Panc1 (cell line): ENCODE data around the gene MTSS2. TPM values are rescaled to one million over a fixed set of nuclear protein-coding genes. Genes with fewer than 3 reads are reported as not detected.
A peak's percentile ranks its signal among the peaks of the same experiment; 100 is the strongest.

ENCODE experiments used
- ATAC-seq: fragments of 200-7000 bp; cut with Tn5 transposase; 2 replicates; pipeline ENCODE4 v1.9.1; 2020; ENCODE audit warnings: mild to moderate bottlenecking, moderate library complexity
- BruUV-seq: library from RNA; stranded (reverse); fragments of 400-500 nt; replicated peaks from 2 replicates; lab custom pipeline; 2021; lab: Mats Ljungman, UMichigan
- CTCF ChIA-PET: fragments of 300-600 bp; sonication (Branson Sonifier 250); formaldehyde crosslinking; loops from one replicate; lab custom pipeline; 2022; ENCODE audit warnings: antibody characterized with exemption; lab: Charles Lee
- POLR2A ChIA-PET: fragments of 300-600 bp; sonication (Branson Sonifier 250); formaldehyde crosslinking; loops from one replicate; lab custom pipeline; 2022; ENCODE audit warnings: antibody characterized with exemption; lab: Charles Lee
- DNase-seq: peaks from one replicate; pipeline ENCODE4 v3.0.0-alpha.2; 2010; ENCODE audit warnings: low read depth, low spot score
- H3K27ac ChIP-seq: 2 replicates; pipeline ENCODE4 v1.5.1; 2011; ENCODE audit warnings: mild to moderate bottlenecking, low read length, inconsistent platforms
- H3K27me3 ChIP-seq: fragments of 200-500 bp; sonication (Bioruptor generic); 2 replicates; pipeline ENCODE4 v1.6.0; 2014; ENCODE audit warnings: low read length, inconsistent platforms; ENCODE audit not compliant: control insufficient read depth, insufficient read depth
- H3K36me3 ChIP-seq: fragments of 200-500 bp; sonication (Bioruptor generic); 2 replicates; pipeline ENCODE4 v1.5.1; 2014; ENCODE audit warnings: inconsistent platforms, mild to moderate bottlenecking, low read length, moderate library complexity; ENCODE audit not compliant: control insufficient read depth, insufficient read depth
- H3K4me1 ChIP-seq: 2 replicates; pipeline ENCODE4 v1.5.1; 2011; ENCODE audit warnings: inconsistent platforms, mild to moderate bottlenecking, low read length, moderate library complexity; ENCODE audit not compliant: control insufficient read depth, insufficient read depth
- H3K4me3 ChIP-seq, 2 experiments: 2 replicates each; pipeline ENCODE4 v1.5.1; 2011 to 2012; ENCODE audit warnings: low read depth in 2 of 2, low read length in 2 of 2, mild to moderate bottlenecking in 2 of 2, inconsistent platforms in 1 of 2, moderate library complexity in 1 of 2
- H3K9me3 ChIP-seq: fragments of 200-500 bp; sonication (Bioruptor generic); 2 replicates; pipeline ENCODE4 v1.5.1; 2014; ENCODE audit warnings: low read depth, mild to moderate bottlenecking, inconsistent platforms, low read length, moderate library complexity; ENCODE audit not compliant: control insufficient read depth, insufficient read depth
- CTCF ChIP-seq: fragments of 450-650 bp; IDR thresholded peaks from 2 replicates; pipeline ENCODE4 v1.5.1; 2017; ENCODE audit warnings: mild to moderate bottlenecking
- POLR2AphosphoS5 ChIP-seq: IDR thresholded peaks from 2 replicates; pipeline ENCODE4 v1.6.1; 2012; ENCODE audit warnings: mild to moderate bottlenecking, low read depth, low read length, moderate library complexity
- REST ChIP-seq, 2 experiments: IDR thresholded peaks; 2 replicates each; pipeline ENCODE4 v1.6.1; 2011 to 2012; ENCODE audit warnings: low read depth in 2 of 2, control low read depth in 1 of 2, low read length in 1 of 2, mild to moderate bottlenecking in 1 of 2, moderate library complexity in 1 of 2; ENCODE audit not compliant: insufficient read depth in 1 of 2
- SIN3A ChIP-seq: IDR thresholded peaks from 2 replicates; pipeline ENCODE4 v1.6.1; 2012; ENCODE audit warnings: low read depth, mild to moderate bottlenecking, low read length, moderate library complexity, borderline replicate concordance; ENCODE audit not compliant: insufficient read depth
- TCF7L2 ChIP-seq: IDR thresholded peaks from 2 replicates; pipeline ENCODE4 v1.6.1; 2011; ENCODE audit warnings: mild to moderate bottlenecking, low read depth, low read length, inconsistent platforms
- in situ Hi-C: cut with HindIII; loops from 2 replicates; pipeline ENCODE4 v1.10.0; 2016; ENCODE audit warnings: low sequenced_read_pairs, low pct_unique_long_range_greater_than_20kb
- intact Hi-C: fragments of 100-400 bp; cut with micrococcal nuclease; formaldehyde crosslinking; loops from one replicate; pipeline ENCODE4 v1.10.0; 2022; ENCODE audit not compliant: unreplicated experiment
- total RNA-seq: library from RNA; stranded (reverse); gene quantifications from one replicate; pipeline ENCODE4 v1.2.1, GENCODE V29; 2021; ENCODE audit not compliant: unreplicated experiment

The MTSS2 gene
- total RNA-seq, 1 experiment from 2014 or later: 55.7 TPM

GRCh38 chr16:70685061-70685937, 554 bp downstream of the MTSS2 start:
- peak; percentile 54 for ATAC-seq
- no peak for DNase-seq
- intact Hi-C loops: no loop called here

More at GRCh38 chr16:70685061-70685937, 554 bp downstream of the MTSS2 start:
- POLR2A ChIA-PET: no interaction called here
- Histone ChIP-seq H3K4me3 (peak overlapping the region; percentile 61 to 63), H3K4me1 (peaks cover 46% of the 10 kb centered on the region), H3K9me3 (no peaks in the 10 kb centered on the region), H3K27me3 (no peaks in the 10 kb centered on the region), H3K27ac (peak overlapping the region; percentile 76), H3K36me3 (peaks cover 4% of the 10 kb centered on the region; the same call in 1 of the 2 replicates)
- no peak for TF ChIP-seq POLR2AphosphoS5
- TF ChIP-seq SIN3A: 0 out of 2 replicates have a peak, but pooled peaks have one; percentile 15
- no peak for TF ChIP-seq CTCF
- no peak for TF ChIP-seq REST (IDR thresholded peaks at IDR 0.05; ENCODE audit: insufficient read depth in 1 of 2, low read depth in 2 of 2, low read length in 1 of 2)
- no peak for TF ChIP-seq TCF7L2
- in situ Hi-C loops: no loop called here
- CTCF ChIA-PET: no interaction called here
- no TSS peak for BruUV-seq
